GM12878 (cell line): ENCODE measurements around the gene CNTD1. TPM values are rescaled to one million over a fixed set of nuclear protein-coding genes. Genes with fewer than 3 reads are reported as not detected.

Source experiments
- BHLHE40 ChIP-seq, 2 experiments: fragments of 450-650 bp in 1 of 2; IDR thresholded peaks; 2 replicates each; pipeline ENCODE4 v1.6.1; 2011 to 2017; ENCODE audit warnings: low read depth in 2 of 2, borderline replicate concordance in 1 of 2, improper control_type of control experiment in 1 of 2, low read length in 1 of 2, mild to moderate bottlenecking in 1 of 2
- CHD1 ChIP-seq: IDR thresholded peaks from 2 replicates; pipeline ENCODE4 v1.6.1; 2012; ENCODE audit warnings: low read depth, low read length, improper control_type of control experiment
- CREM ChIP-seq: IDR thresholded peaks from 2 replicates; pipeline ENCODE4 v1.6.1; 2014; ENCODE audit warnings: antibody characterized with exemption, low read depth
- ETV6 ChIP-seq, 2 experiments: fragments of 450-650 bp in 1 of 2; IDR thresholded peaks in 1 of 2; conservative IDR thresholded peaks in 1 of 2; 2 replicates each; pipeline ENCODE4 v1.6.1; 2014; ENCODE audit warnings: antibody characterized with exemption in 1 of 2, borderline replicate concordance in 1 of 2, low read depth in 1 of 2, mild to moderate bottlenecking in 1 of 2, moderate library complexity in 1 of 2
- EZH2 ChIP-seq: IDR thresholded peaks from 2 replicates; pipeline ENCODE4 v1.6.1; 2012; ENCODE audit warnings: low read depth, mild to moderate bottlenecking, control low read depth, inconsistent platforms, low read length, borderline replicate concordance; ENCODE audit not compliant: control insufficient read depth
- GABPA ChIP-seq: IDR thresholded peaks from 2 replicates; pipeline ENCODE4 v1.6.1; 2014; ENCODE audit warnings: antibody characterized with exemption, low read depth, mild to moderate bottlenecking, inconsistent platforms
- GATAD2B ChIP-seq: fragments of 450-650 bp; conservative IDR thresholded peaks from 2 replicates; pipeline ENCODE4 v1.6.1; 2017; ENCODE audit warnings: low read depth, mild to moderate bottlenecking, moderate library complexity
- IKZF1 ChIP-seq: fragments of 450-650 bp; conservative IDR thresholded peaks from 2 replicates; pipeline ENCODE4 v1.6.1; 2017; ENCODE audit warnings: antibody characterized with exemption, mild to moderate bottlenecking
- NFIC ChIP-seq: IDR thresholded peaks from 2 replicates; pipeline ENCODE4 v1.6.1; 2012; ENCODE audit warnings: low read depth, mild to moderate bottlenecking, inconsistent platforms, low read length, moderate library complexity
- NFXL1 ChIP-seq: fragments of 450-650 bp; IDR thresholded peaks from 2 replicates; pipeline ENCODE4 v1.6.1; 2017; ENCODE audit warnings: antibody characterized with exemption, mild to moderate bottlenecking, borderline replicate concordance
- NRF1 ChIP-seq: conservative IDR thresholded peaks from 2 replicates; pipeline ENCODE4 v1.6.1; 2011; ENCODE audit warnings: mild to moderate bottlenecking, low read depth, low read length, improper control_type of control experiment
- POLR2AphosphoS5 ChIP-seq: IDR thresholded peaks from 2 replicates; pipeline ENCODE4 v1.6.1; 2011; ENCODE audit warnings: mild to moderate bottlenecking, low read length, inconsistent platforms
- RB1 ChIP-seq: fragments of 450-650 bp; formaldehyde crosslinking; IDR thresholded peaks from 2 replicates; pipeline ENCODE4 v1.6.1; 2017; ENCODE audit warnings: mild to moderate bottlenecking, borderline replicate concordance
- SIX5 ChIP-seq: IDR thresholded peaks from 2 replicates; pipeline ENCODE4 v1.6.1; 2011; ENCODE audit warnings: mild to moderate bottlenecking, low read depth, low read length, moderate library complexity; ENCODE audit not compliant: severe bottlenecking
- SP1 ChIP-seq: IDR thresholded peaks from one replicate; pipeline ENCODE4 v1.6.1; 2011; ENCODE audit warnings: low read depth, low read length
- SREBF2 ChIP-seq: IDR thresholded peaks from 2 replicates; pipeline ENCODE4 v1.6.1; 2012; ENCODE audit warnings: mild to moderate bottlenecking, low read length
- YY1 ChIP-seq: IDR thresholded peaks from 2 replicates; pipeline ENCODE4 v1.6.1; 2011; ENCODE audit warnings: low read depth, mild to moderate bottlenecking, low read length
- polyA plus RNA-seq, 11 experiments: library from polyadenylated mRNA; depleted of rRNA in 4 of 11; unstranded in 6 of 11; stranded (reverse) in 5 of 11; fragments of >200 nt; fragmentation: Nextera tagmentation in 4 of 11; fragmentation: Illumina TruSeq in 1 of 11; extraction: Ambion mirVana in 4 of 11; extraction: Trizol in 1 of 11; gene quantifications; 1 replicate in 1 of 11; 2 replicates in 10 of 11; pipeline versions ENCODE4 v1.2.1 to v1.2.3, GENCODE V29; 2011 to 2016; ENCODE audit warnings: inconsistent platforms in 2 of 11, missing spikeins in 2 of 11, low read depth in 1 of 11
- total RNA-seq, 4 experiments: library from RNA; depleted of rRNA in 3 of 4; stranded (reverse); fragments of >200 nt in 3 of 4; fragmentation: Illumina TruSeq in 1 of 4; extraction: Trizol in 1 of 4; gene quantifications; 2 replicates each; pipeline versions ENCODE4 v1.2.1 to v1.2.3, GENCODE V29; 2013 to 2021
- TF ChIP-seq, protein P1 (sequence below): fragments of 450-650 bp; IDR thresholded peaks from 2 replicates; pipeline ENCODE4 v1.6.1; 2016; ENCODE audit warnings: mild to moderate bottlenecking
- TF ChIP-seq, protein P2 (sequence below): fragments of 450-650 bp; IDR thresholded peaks from 2 replicates; pipeline ENCODE4 v1.6.1; 2016; ENCODE audit warnings: mild to moderate bottlenecking
- TF ChIP-seq, protein P3 (sequence below): fragments of 450-650 bp; conservative IDR thresholded peaks from 2 replicates; pipeline ENCODE4 v1.6.1; 2017; ENCODE audit warnings: mild to moderate bottlenecking, moderate library complexity
- TF ChIP-seq, protein P4 (sequence below): IDR thresholded peaks from 2 replicates; pipeline ENCODE4 v1.6.1; 2012; ENCODE audit warnings: low read length, inconsistent platforms

The CNTD1 gene
- total and polyA plus RNA-seq, 10 of the 15 experiments (the other 5 are each of a cell fraction or from before 2014, with no cell fraction given), result 0.06 to 1.5 (median 1.1) TPM; not detected in 4

DNA sequence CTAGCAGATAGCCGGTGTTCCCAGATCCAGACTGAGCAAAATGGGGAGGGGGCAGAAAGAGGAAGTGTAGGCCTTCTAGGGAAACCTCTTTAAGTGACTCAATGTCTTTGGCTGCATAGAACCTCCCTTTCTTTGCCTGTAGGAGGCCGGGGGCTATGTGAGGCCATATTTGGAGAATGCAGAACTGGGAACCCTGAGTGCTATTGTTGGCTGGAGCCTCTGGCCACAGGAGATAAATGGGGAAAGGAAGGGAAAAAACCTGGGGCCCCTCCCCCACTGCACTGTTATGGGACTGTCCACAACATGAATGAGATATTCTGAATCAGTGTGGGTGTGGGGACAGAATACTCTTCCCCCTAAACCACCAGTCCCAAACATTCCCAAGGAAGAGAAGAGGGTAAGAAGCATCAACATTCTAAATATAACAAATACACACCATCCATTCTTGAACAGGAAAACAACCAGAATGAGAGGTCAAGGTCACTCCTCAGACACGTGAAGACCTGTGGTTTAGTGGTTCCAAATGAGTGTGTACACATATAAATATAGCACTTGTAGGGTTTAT is 23.0 kb upstream of the CNTD1 start (continued):
- TF ChIP-seq GATAD2B (no peak), YY1 (0 out of 2 replicates have a peak, but pooled peaks have one; percentile 31), CHD1 (no peak), BHLHE40 (IDR thresholded peaks at IDR 0.05; ENCODE audit: borderline replicate concordance in 1 of 2, low read depth in 2 of 2, low read length in 1 of 2) (peak; percentile 83 to 86; a peak in 3 of 4 replicates), RB1 (no peak), POLR2AphosphoS5 (no peak), NFIC (peak; percentile 79), ETV6 (conservative IDR thresholded peaks at IDR 0.05 in 1 of 2, IDR thresholded peaks at IDR 0.05 in 1 of 2; ENCODE audit: borderline replicate concordance in 1 of 2, low read depth in 1 of 2) (no peak), EZH2 (no peak), GABPA (no peak), SREBF2 (no peak), NRF1 (no peak), SP1 (peak; percentile 43), IKZF1 (peak; percentile 83), CREM (peak; percentile 19; the same call in 1 of the 2 replicates), SIX5 (no peak), NFXL1 (no peak)
- TF ChIP-seq, protein P1, sequence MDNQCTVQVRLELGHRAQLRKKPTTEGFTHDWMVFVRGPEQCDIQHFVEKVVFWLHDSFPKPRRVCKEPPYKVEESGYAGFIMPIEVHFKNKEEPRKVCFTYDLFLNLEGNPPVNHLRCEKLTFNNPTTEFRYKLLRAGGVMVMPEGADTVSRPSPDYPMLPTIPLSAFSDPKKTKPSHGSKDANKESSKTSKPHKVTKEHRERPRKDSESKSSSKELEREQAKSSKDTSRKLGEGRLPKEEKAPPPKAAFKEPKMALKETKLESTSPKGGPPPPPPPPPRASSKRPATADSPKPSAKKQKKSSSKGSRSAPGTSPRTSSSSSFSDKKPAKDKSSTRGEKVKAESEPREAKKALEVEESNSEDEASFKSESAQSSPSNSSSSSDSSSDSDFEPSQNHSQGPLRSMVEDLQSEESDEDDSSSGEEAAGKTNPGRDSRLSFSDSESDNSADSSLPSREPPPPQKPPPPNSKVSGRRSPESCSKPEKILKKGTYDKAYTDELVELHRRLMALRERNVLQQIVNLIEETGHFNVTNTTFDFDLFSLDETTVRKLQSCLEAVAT, result 0 out of 2 replicates have a peak, but pooled peaks have one; percentile 41
- TF ChIP-seq, protein P2, sequence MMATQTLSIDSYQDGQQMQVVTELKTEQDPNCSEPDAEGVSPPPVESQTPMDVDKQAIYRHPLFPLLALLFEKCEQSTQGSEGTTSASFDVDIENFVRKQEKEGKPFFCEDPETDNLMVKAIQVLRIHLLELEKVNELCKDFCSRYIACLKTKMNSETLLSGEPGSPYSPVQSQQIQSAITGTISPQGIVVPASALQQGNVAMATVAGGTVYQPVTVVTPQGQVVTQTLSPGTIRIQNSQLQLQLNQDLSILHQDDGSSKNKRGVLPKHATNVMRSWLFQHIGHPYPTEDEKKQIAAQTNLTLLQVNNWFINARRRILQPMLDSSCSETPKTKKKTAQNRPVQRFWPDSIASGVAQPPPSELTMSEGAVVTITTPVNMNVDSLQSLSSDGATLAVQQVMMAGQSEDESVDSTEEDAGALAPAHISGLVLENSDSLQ, result no peak
- TF ChIP-seq, protein P3, sequence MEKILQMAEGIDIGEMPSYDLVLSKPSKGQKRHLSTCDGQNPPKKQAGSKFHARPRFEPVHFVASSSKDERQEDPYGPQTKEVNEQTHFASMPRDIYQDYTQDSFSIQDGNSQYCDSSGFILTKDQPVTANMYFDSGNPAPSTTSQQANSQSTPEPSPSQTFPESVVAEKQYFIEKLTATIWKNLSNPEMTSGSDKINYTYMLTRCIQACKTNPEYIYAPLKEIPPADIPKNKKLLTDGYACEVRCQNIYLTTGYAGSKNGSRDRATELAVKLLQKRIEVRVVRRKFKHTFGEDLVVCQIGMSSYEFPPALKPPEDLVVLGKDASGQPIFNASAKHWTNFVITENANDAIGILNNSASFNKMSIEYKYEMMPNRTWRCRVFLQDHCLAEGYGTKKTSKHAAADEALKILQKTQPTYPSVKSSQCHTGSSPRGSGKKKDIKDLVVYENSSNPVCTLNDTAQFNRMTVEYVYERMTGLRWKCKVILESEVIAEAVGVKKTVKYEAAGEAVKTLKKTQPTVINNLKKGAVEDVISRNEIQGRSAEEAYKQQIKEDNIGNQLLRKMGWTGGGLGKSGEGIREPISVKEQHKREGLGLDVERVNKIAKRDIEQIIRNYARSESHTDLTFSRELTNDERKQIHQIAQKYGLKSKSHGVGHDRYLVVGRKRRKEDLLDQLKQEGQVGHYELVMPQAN, result no peak
- TF ChIP-seq, protein P4, sequence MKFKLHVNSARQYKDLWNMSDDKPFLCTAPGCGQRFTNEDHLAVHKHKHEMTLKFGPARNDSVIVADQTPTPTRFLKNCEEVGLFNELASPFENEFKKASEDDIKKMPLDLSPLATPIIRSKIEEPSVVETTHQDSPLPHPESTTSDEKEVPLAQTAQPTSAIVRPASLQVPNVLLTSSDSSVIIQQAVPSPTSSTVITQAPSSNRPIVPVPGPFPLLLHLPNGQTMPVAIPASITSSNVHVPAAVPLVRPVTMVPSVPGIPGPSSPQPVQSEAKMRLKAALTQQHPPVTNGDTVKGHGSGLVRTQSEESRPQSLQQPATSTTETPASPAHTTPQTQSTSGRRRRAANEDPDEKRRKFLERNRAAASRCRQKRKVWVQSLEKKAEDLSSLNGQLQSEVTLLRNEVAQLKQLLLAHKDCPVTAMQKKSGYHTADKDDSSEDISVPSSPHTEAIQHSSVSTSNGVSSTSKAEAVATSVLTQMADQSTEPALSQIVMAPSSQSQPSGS, result peak; percentile 63; the same call in 1 of the 2 replicates
